H9 (cell line): ENCODE data around the gene MGAT5. TPM values are rescaled to one million over a fixed set of nuclear protein-coding genes. Genes with fewer than 3 reads are reported as not detected.

Experiments used
- DNase-seq: peaks from one replicate; pipeline ENCODE4 v3.0.0-alpha.2; 2017
- H2AFZ ChIP-seq: one replicate; pipeline ENCODE4 v1.6.1; 2013; ENCODE audit warnings: mild to moderate bottlenecking, low read length, control low read depth, moderate library complexity
- H2AK5ac ChIP-seq: 2 replicates; pipeline ENCODE4 v1.6.1; 2013; ENCODE audit warnings: low read length, control low read depth, mixed read lengths; ENCODE audit not compliant: insufficient read length
- H2BK120ac ChIP-seq: one replicate; pipeline ENCODE4 v1.6.1; 2013; ENCODE audit warnings: low read depth, mild to moderate bottlenecking, low read length, control low read depth, inconsistent platforms; ENCODE audit not compliant: poor library complexity, severe bottlenecking
- H2BK12ac ChIP-seq: 2 replicates; pipeline ENCODE4 v1.6.1; 2013; ENCODE audit warnings: low read length, control low read depth, mixed read lengths, low read depth; ENCODE audit not compliant: insufficient read length
- H2BK15ac ChIP-seq: 2 replicates; pipeline ENCODE4 v1.6.1; 2013; ENCODE audit warnings: low read depth, low read length, control low read depth
- H2BK20ac ChIP-seq: one replicate; pipeline ENCODE4 v1.6.1; 2013; ENCODE audit warnings: low read depth, mild to moderate bottlenecking, low read length, control low read depth, inconsistent platforms; ENCODE audit not compliant: poor library complexity, severe bottlenecking
- H2BK5ac ChIP-seq: 2 replicates; pipeline ENCODE4 v1.6.1; 2013; ENCODE audit warnings: low read length, control low read depth, mixed read lengths; ENCODE audit not compliant: insufficient read length
- H3K14ac ChIP-seq: 2 replicates; pipeline ENCODE4 v1.6.1; 2013; ENCODE audit warnings: low read length, control low read depth; ENCODE audit not compliant: insufficient read depth
- H3K18ac ChIP-seq: 2 replicates; pipeline ENCODE4 v1.6.1; 2013; ENCODE audit warnings: low read depth, mild to moderate bottlenecking, mixed read lengths, low read length, control low read depth; ENCODE audit not compliant: insufficient read length
- H3K23ac ChIP-seq: 2 replicates; pipeline ENCODE4 v1.6.1; 2013; ENCODE audit warnings: low read length, control low read depth, mixed read lengths, low read depth; ENCODE audit not compliant: insufficient read length
- H3K23me2 ChIP-seq: 2 replicates; pipeline ENCODE4 v1.6.1; 2013; ENCODE audit warnings: low read depth, mild to moderate bottlenecking, mixed read lengths, low read length, control low read depth; ENCODE audit not compliant: insufficient read length, poor library complexity, severe bottlenecking
- H3K27ac ChIP-seq: 2 replicates; pipeline ENCODE4 v1.5.1; 2013; ENCODE audit warnings: low read length, control low read depth, mixed read lengths, low read depth; ENCODE audit not compliant: insufficient read length
- H3K27me3 ChIP-seq: 2 replicates; pipeline ENCODE4 v1.6.1; 2013; ENCODE audit warnings: low read length, control low read depth, inconsistent platforms; ENCODE audit not compliant: insufficient read depth
- H3K4ac ChIP-seq: 2 replicates; pipeline ENCODE4 v1.6.1; 2013; ENCODE audit warnings: low read depth, mild to moderate bottlenecking, control low read depth, inconsistent platforms, low read length, moderate library complexity
- H3K4me1 ChIP-seq: 2 replicates; pipeline ENCODE4 v1.6.1; 2013; ENCODE audit warnings: low read length, control low read depth, inconsistent platforms; ENCODE audit not compliant: insufficient read depth
- H3K4me2 ChIP-seq: 2 replicates; pipeline ENCODE4 v1.6.1; 2013; ENCODE audit warnings: low read length, control low read depth, mixed read lengths; ENCODE audit not compliant: insufficient read length, insufficient read depth
- H3K56ac ChIP-seq: 2 replicates; pipeline ENCODE4 v1.6.1; 2013; ENCODE audit warnings: low read depth, mild to moderate bottlenecking, mixed read lengths, low read length, control low read depth; ENCODE audit not compliant: insufficient read length
- H3K79me1 ChIP-seq: 2 replicates; pipeline ENCODE4 v1.6.1; 2013; ENCODE audit warnings: low read depth, mild to moderate bottlenecking, moderate library complexity, low read length, control low read depth, inconsistent platforms; ENCODE audit not compliant: insufficient read depth, poor library complexity, severe bottlenecking
- H3K79me2 ChIP-seq: 2 replicates; pipeline ENCODE4 v1.6.1; 2013; ENCODE audit warnings: low read length, control low read depth, inconsistent platforms; ENCODE audit not compliant: insufficient read depth
- H3K9ac ChIP-seq: 2 replicates; pipeline ENCODE4 v1.6.1; 2013; ENCODE audit warnings: low read length, control low read depth, mixed read lengths; ENCODE audit not compliant: insufficient read length; ENCODE audit errors: extremely low read depth
- H3K9me3 ChIP-seq: one replicate; pipeline ENCODE4 v1.6.1; 2013; ENCODE audit warnings: low read depth, low read length, inconsistent platforms; ENCODE audit not compliant: control insufficient read depth
- H3T11ph ChIP-seq: one replicate; pipeline ENCODE4 v1.6.1; 2013; ENCODE audit warnings: mild to moderate bottlenecking, low read length, control low read depth, inconsistent platforms
- H4K20me1 ChIP-seq: one replicate; pipeline ENCODE4 v1.6.1; 2013; ENCODE audit not compliant: control insufficient read depth, insufficient read length, insufficient read depth
- H4K5ac ChIP-seq: 2 replicates; pipeline ENCODE4 v1.6.1; 2013; ENCODE audit warnings: low read depth, mild to moderate bottlenecking, mixed read lengths, low read length, control low read depth; ENCODE audit not compliant: insufficient read length
- H4K8ac ChIP-seq: replicated peaks from 2 replicates; pipeline ENCODE4 v1.6.1; 2013; ENCODE audit warnings: low read length, control low read depth, mixed read lengths, low read depth; ENCODE audit not compliant: insufficient read length
- H4K91ac ChIP-seq: 2 replicates; pipeline ENCODE4 v1.6.1; 2013; ENCODE audit warnings: low read depth, mild to moderate bottlenecking, moderate library complexity, mixed read lengths, low read length, control low read depth; ENCODE audit not compliant: insufficient read length
- H3K27ac Mint-ChIP-seq, 3 experiments: 2 replicates in 2 of 3; 3 replicates in 1 of 3; pipeline ENCODE4 v1.8.0; 2020 to 2021; ENCODE audit warnings: mixed read lengths in 3 of 3, mild to moderate bottlenecking in 1 of 3, moderate library complexity in 1 of 3
- H3K27me3 Mint-ChIP-seq: 2 replicates; pipeline ENCODE4 v1.8.0; 2021; ENCODE audit warnings: low read depth, mild to moderate bottlenecking, moderate library complexity, mixed read lengths
- H3K36me3 Mint-ChIP-seq, 3 experiments: 2 replicates in 2 of 3; 3 replicates in 1 of 3; pipeline ENCODE4 v1.8.0; 2020 to 2021; ENCODE audit warnings: low read depth in 3 of 3, mixed read lengths in 3 of 3; ENCODE audit not compliant: insufficient read depth in 1 of 3
- H3K4me1 Mint-ChIP-seq, 2 experiments: 2 replicates each; pipeline ENCODE4 v1.8.0; 2020; ENCODE audit warnings: mixed read lengths in 2 of 2
- H3K4me3 Mint-ChIP-seq, 2 experiments: 2 replicates in 1 of 2; 3 replicates in 1 of 2; pipeline ENCODE4 v1.8.0; 2020 to 2021; ENCODE audit warnings: mild to moderate bottlenecking in 2 of 2, mixed read lengths in 2 of 2, moderate library complexity in 1 of 2
- H3K9me3 Mint-ChIP-seq, 2 experiments: 2 replicates in 1 of 2; 3 replicates in 1 of 2; pipeline ENCODE4 v1.8.0; 2020; ENCODE audit warnings: mild to moderate bottlenecking in 2 of 2, mixed read lengths in 2 of 2, moderate library complexity in 1 of 2
- WGBS: extraction: QIAGEN DNeasy Blood & Tissue Kit; methylation state at CpG from one replicate; pipeline ENCODE4 v1.1.7; 2013; ENCODE audit warnings: missing lambda C conversion rate, low lambda C conversion rate, mixed read lengths; ENCODE audit not compliant: insufficient read length; ENCODE audit errors: extremely low coverage; 5-methylcytosine and 5-hydroxymethylcytosine counted together
- total RNA-seq: library from RNA; stranded (reverse); gene quantifications from 2 replicates; pipeline ENCODE4 v1.2.1, GENCODE V29; 2021
- TF ChIP-seq, protein P1 (sequence below): fragments of 200-600 bp; sonication (generic); conservative IDR thresholded peaks from 3 replicates; pipeline ENCODE4 v1.8.0; 2021; ENCODE audit warnings: antibody characterized with exemption, mild to moderate bottlenecking

MGAT5 gene
- total RNA-seq, 1 experiment from 2014 or later, result 25.7 TPM

DNA sequence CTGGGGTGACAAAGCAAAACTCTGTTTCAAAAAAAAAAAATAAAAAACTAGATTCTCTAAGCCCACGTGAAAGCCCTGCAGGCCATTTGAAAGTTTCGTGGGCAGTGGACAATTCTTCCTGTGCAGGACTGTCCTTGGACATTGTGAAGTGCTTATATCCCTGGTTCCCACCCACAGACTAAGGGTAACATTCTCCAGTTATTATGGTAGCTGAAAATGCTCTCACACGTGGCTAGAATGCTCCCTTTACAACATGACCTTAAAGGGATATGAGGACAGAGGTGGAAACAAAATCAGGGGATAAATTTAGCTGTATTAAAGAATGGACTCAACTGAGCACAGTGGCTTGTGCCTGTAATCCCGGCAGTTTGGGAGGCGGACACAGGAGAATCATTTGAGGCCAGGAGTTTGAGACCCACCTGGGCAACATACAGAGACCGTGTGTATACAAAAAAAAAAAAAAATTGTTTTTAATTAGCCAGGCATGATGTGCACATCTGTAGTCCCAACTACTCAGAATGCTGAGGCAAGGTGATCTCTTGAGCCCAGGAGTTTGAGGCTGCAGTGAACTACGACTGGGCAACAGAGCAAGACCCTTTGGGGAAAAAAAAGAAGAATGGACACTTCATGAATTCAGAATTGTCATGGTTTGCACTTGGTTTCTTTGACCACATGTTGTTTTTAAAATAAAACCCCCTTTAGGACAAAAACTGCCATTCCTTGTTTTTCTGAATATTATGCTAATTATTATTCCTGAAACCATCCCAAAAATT is 167.9 kb downstream of the MGAT5 start:
- no peak overlapping the region for H3K27ac Mint-ChIP-seq
- H2BK15ac ChIP-seq, result no peak overlapping the region

More for the DNA sequence above, 167.9 kb downstream of the MGAT5 start:
- Histone ChIP-seq H3K18ac (no peak overlapping the region), H3K9ac (no peak overlapping the region), H2BK20ac (no peak overlapping the region), H3T11ph (no peak overlapping the region), H3K56ac (no peak overlapping the region), H2BK12ac (no peak overlapping the region), H3K14ac (no peak overlapping the region), H3K4ac (no peak overlapping the region), H3K9me3 (no peaks in the 10 kb centered on the region), H2AK5ac (no peak overlapping the region), H3K79me2 (no peaks in the 10 kb centered on the region), H3K4me1 (no peaks in the 10 kb centered on the region), H4K5ac (no peak overlapping the region), H4K91ac (no peak overlapping the region), H3K27me3 (no peaks in the 10 kb centered on the region), H4K20me1 (no peaks in the 10 kb centered on the region), H2BK5ac (no peak overlapping the region), H3K23me2 (no peaks in the 10 kb centered on the region), H3K79me1 (no peaks in the 10 kb centered on the region), H2BK120ac (no peak overlapping the region), H2AFZ (no peak overlapping the region), H4K8ac (no peak overlapping the region), H3K4me2 (no peak overlapping the region), H3K27ac (no peak overlapping the region), H3K23ac (no peak overlapping the region)
- Mint-ChIP-seq H3K4me1 (peaks cover 6 to 8% of the 10 kb centered on the region in 2 experiments), H3K9me3 (no peaks in the 10 kb centered on the region), H3K27me3 (peaks cover 3% of the 10 kb centered on the region), H3K4me3 (no peak overlapping the region), H3K36me3 (peaks cover 0 to 10% (median 4%) of the 10 kb centered on the region in 3 experiments; a peak in 4 of 7 replicates)
- DNase-seq, result no peak
- WGBS, result no CpG with 5 or more reads among the region's 7 CpGs
- TF ChIP-seq, protein P1, sequence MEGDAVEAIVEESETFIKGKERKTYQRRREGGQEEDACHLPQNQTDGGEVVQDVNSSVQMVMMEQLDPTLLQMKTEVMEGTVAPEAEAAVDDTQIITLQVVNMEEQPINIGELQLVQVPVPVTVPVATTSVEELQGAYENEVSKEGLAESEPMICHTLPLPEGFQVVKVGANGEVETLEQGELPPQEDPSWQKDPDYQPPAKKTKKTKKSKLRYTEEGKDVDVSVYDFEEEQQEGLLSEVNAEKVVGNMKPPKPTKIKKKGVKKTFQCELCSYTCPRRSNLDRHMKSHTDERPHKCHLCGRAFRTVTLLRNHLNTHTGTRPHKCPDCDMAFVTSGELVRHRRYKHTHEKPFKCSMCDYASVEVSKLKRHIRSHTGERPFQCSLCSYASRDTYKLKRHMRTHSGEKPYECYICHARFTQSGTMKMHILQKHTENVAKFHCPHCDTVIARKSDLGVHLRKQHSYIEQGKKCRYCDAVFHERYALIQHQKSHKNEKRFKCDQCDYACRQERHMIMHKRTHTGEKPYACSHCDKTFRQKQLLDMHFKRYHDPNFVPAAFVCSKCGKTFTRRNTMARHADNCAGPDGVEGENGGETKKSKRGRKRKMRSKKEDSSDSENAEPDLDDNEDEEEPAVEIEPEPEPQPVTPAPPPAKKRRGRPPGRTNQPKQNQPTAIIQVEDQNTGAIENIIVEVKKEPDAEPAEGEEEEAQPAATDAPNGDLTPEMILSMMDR, result no peak
